Measurements from ENCODE around the gene DHRS9. TPM values are rescaled to one million over a fixed set of nuclear protein-coding genes. Genes with fewer than 3 reads are reported as not detected.

DHRS9 gene
- polyA plus RNA-seq, 2 of the 4 experiments (the other 2 are of a cell fraction) = 0.19 to 0.25 TPM

DNA sequence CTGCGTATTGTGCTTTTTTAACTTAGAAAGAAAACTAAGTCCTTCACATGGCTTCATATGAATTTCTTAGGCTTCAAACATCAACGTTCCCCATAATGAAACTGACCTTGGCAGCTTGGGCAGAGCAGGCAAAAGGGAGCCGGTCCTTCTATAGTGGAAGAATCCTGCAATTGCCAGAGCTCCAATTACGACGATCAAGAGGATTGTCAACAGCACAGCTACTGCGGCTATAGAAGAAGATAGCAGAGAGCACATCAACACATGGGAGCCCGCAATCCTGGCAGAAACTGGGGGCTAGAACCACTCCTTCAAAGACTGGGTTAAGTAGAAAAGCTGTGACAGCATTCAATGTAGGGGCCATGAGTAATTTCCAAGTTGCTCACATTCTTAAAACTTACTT, 69.8 kb downstream of the DHRS9 start:
- H3K4me3 ChIP-seq = no peak overlapping the region
- no peak overlapping the region for H3K27ac ChIP-seq
- POLR2A ChIA-PET = no interaction called here
- H3K4me2 ChIP-seq = no peak overlapping the region
- H3K9me3 ChIP-seq = no peaks in the 10 kb centered on the region
- CTCF ChIA-PET = interaction anchor here (1.0 to 7.1 kb wide), 5 partner anchors 12 to 190 kb away, joined by 3 to 78 read pairs (median 4); no protein-coding TSS in a partner anchor
- H3K4me1 ChIP-seq = no peaks in the 10 kb centered on the region
- ATAC-seq = no peak
- TF ChIP-seq HMGXB4 (CRISPR knock-in tag; IDR thresholded peaks at IDR 0.05; ENCODE audit: borderline replicate concordance) (no peak), HOXB5 (CRISPR knock-in tag; IDR thresholded peaks at IDR 0.05) (no peak), FOSB (CRISPR knock-in tag; IDR thresholded peaks at IDR 0.05) (no peak), SMC3 (IDR thresholded peaks at IDR 0.05) (no peak), ZFP36 (IDR thresholded peaks at IDR 0.05; ENCODE audit: borderline replicate concordance, partially characterized antibody) (no peak), HDAC2 (IDR thresholded peaks at IDR 0.05) (no peak)
- no peak for DNase-seq (ENCODE audit: low read depth in 1 of 2, low spot score in 1 of 2)
- 51% methylated on average over 7 of the region's 7 CpGs for WGBS (ENCODE audit: missing lambda C conversion rate)
- FAIRE-seq = no peak

DNA sequence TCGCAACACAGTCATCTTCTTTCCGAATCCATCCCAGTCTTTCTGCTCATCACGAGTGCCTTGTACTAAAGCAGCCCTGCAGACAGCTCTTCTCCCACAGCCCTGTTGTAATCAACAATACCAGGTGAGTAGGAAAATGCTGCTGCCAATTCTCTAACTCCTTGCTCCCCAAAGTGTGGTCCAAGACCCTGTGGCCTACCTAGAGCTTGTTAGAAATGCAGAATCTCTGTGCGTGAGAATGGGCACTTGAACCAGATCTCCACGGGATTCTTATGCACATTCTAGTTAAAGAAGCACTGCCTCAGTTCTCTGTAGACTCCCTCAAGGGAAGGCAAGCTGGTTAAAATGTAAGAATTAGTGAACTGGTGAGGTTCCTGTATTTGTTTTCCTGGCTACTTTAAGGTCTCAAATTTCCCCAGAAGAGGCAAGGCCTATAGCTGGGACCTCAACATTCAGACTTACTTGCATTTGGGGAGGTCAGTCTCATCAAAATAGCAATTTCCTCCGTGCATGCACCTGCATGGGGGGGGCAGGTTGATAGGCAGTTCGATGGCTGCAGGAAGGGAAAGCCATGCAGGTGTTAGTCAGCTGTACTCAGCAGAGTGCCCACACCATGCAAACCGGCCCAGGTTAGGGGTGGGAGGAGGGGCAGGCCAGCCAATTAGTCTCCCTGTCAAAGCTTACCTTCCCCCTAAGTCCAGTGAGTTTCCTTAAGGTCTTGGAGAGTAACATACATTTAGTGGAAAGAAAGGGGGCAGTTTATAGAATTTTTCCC, 70.8 kb downstream of the DHRS9 start:
- CTCF ChIA-PET = interaction anchor here (1.0 to 7.1 kb wide), 7 partner anchors 8 to 191 kb away, joined by 3 to 78 read pairs (median 9); no protein-coding TSS in a partner anchor
- Histone ChIP-seq H3K27ac (no peak overlapping the region), H3K4me3 (no peak overlapping the region), H3K4me1 (no peaks in the 10 kb centered on the region), H3K4me2 (no peak overlapping the region), H3K9me3 (no peaks in the 10 kb centered on the region)
- DNase-seq (ENCODE audit: low read depth in 1 of 2, low spot score in 1 of 2) = no peak
- POLR2A ChIA-PET = no interaction called here
- no peak for ATAC-seq
- TF ChIP-seq POLR2A (IDR thresholded peaks at IDR 0.05; ENCODE audit: low read length) = no peak
- TF ChIP-seq, protein P1, sequence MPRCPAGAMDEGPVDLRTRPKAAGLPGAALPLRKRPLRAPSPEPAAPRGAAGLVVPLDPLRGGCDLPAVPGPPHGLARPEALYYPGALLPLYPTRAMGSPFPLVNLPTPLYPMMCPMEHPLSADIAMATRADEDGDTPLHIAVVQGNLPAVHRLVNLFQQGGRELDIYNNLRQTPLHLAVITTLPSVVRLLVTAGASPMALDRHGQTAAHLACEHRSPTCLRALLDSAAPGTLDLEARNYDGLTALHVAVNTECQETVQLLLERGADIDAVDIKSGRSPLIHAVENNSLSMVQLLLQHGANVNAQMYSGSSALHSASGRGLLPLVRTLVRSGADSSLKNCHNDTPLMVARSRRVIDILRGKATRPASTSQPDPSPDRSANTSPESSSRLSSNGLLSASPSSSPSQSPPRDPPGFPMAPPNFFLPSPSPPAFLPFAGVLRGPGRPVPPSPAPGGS (IDR thresholded peaks at IDR 0.05) = no peak
- TF ChIP-seq JUN (IDR thresholded peaks at IDR 0.05) = no peak
- no peak for TF ChIP-seq MYC (IDR thresholded peaks at IDR 0.05; ENCODE audit: borderline replicate concordance, low read length)
- no peak for TF ChIP-seq GATA3 (IDR thresholded peaks at IDR 0.05; ENCODE audit: borderline replicate concordance)
- no peak for TF ChIP-seq CEBPB (IDR thresholded peaks at IDR 0.05)
- TF ChIP-seq SREBF2 (IDR thresholded peaks at IDR 0.05) = no peak
- no peak for TF ChIP-seq RNF2 (IDR thresholded peaks at IDR 0.05; ENCODE audit: borderline replicate concordance, low read depth)
- no peak for TF ChIP-seq CBX2 (IDR thresholded peaks at IDR 0.05; ENCODE audit: borderline replicate concordance, low read depth)
- 54% methylated on average over 8 of the region's 8 CpGs for WGBS (ENCODE audit: missing lambda C conversion rate)
- no peak for FAIRE-seq

- CTCF ChIA-PET = interaction anchor here (0.8 to 7.1 kb wide), 22 partner anchors 9 to 254 kb away, joined by 3 to 78 read pairs (median 4); no protein-coding TSS in a partner anchor
- no peak overlapping the region for H3K4me3 ChIP-seq
- peak; percentile 46 to 64 for DNase-seq (ENCODE audit: low read depth in 1 of 2, low spot score in 1 of 2)
- H3K4me1 ChIP-seq = no peaks in the 10 kb centered on the region
- no peak overlapping the region for H3K27ac ChIP-seq
- POLR2A ChIA-PET = no interaction called here
- FAIRE-seq = no peak
- ATAC-seq = peak; percentile 85 to 97
- 13% methylated on average over 10 of the region's 10 CpGs for WGBS (ENCODE audit: missing lambda C conversion rate)
- no peaks in the 10 kb centered on the region for H3K9me3 ChIP-seq
- H3K4me2 ChIP-seq = no peak overlapping the region
- peak; percentile 53 to 59 for TF ChIP-seq RAD21 (conservative IDR thresholded peaks at IDR 0.05 in 1 of 2, IDR thresholded peaks at IDR 0.05 in 1 of 2)
- TF ChIP-seq CHD2 (IDR thresholded peaks at IDR 0.05; ENCODE audit: low read length, partially characterized antibody) = no peak
- no peak for TF ChIP-seq TP53 (CRISPR knock-in tag; IDR thresholded peaks at IDR 0.05)
- peak; percentile 80 for TF ChIP-seq SMC3 (IDR thresholded peaks at IDR 0.05)
- TF ChIP-seq NPAS2 (CRISPR knock-in tag; IDR thresholded peaks at IDR 0.05; ENCODE audit: borderline replicate concordance) = no peak
- TF ChIP-seq RARB (CRISPR knock-in tag; IDR thresholded peaks at IDR 0.05) = no peak
- no peak for TF ChIP-seq MYC (IDR thresholded peaks at IDR 0.05; ENCODE audit: borderline replicate concordance, low read length)
- no peak for TF ChIP-seq FOSL2 (IDR thresholded peaks at IDR 0.05)
- no peak for TF ChIP-seq FOSL2 (CRISPR knock-in tag; IDR thresholded peaks at IDR 0.05)
- no peak for TF ChIP-seq NFE2L2 (conservative IDR thresholded peaks at IDR 0.05; ENCODE audit: low read length)
- peak; percentile 67 for TF ChIP-seq CTCF (IDR thresholded peaks at IDR 0.05)
- no peak for TF ChIP-seq CBX2 (IDR thresholded peaks at IDR 0.05; ENCODE audit: borderline replicate concordance, low read depth)
- TF ChIP-seq HDAC2 (IDR thresholded peaks at IDR 0.05) = no peak
These were observed 72.5 kb downstream of the DHRS9 start for GRCh38 chr2:169141713-169142352.
